HepG2 (cell line): ENCODE results near the gene C21orf58. TPM values are rescaled to one million over a fixed set of nuclear protein-coding genes. Genes with fewer than 3 reads are reported as not detected.
A peak's percentile ranks its signal among the peaks of the same experiment; 100 is the strongest.

ENCODE experiments used
- CBX1 ChIP-seq: IDR thresholded peaks from one replicate; pipeline ENCODE4 v1.6.1; 2016; ENCODE audit warnings: antibody characterized with exemption, low read depth
- ETV5 ChIP-seq: IDR thresholded peaks from 2 replicates; pipeline ENCODE4 v1.6.1; 2018; ENCODE audit warnings: missing biosample characterization, missing genetic modification reagents, inconsistent platforms, borderline replicate concordance
- FOXP1 ChIP-seq, 2 experiments: fragments of 450-650 bp in 1 of 2; IDR thresholded peaks; 2 replicates each; pipeline ENCODE4 v1.6.1; 2017 to 2018; ENCODE audit warnings: antibody characterized with exemption in 1 of 2
- HOXA9 ChIP-seq: sonication (generic); formaldehyde crosslinking; IDR thresholded peaks from 2 replicates; pipeline ENCODE4 v1.8.1; 2022; ENCODE audit warnings: missing genetic modification reagents, mild to moderate bottlenecking, moderate library complexity, borderline replicate concordance
- JDP2 ChIP-seq: sonication (generic); formaldehyde crosslinking; IDR thresholded peaks from 2 replicates; pipeline ENCODE4 v1.8.1; 2022; ENCODE audit warnings: missing genetic modification reagents, borderline replicate concordance
- KDM6A ChIP-seq: IDR thresholded peaks from 2 replicates; pipeline ENCODE4 v1.6.1; 2016; ENCODE audit warnings: low read depth
- MLXIP ChIP-seq: sonication (generic); formaldehyde crosslinking; IDR thresholded peaks from 2 replicates; pipeline ENCODE4 v1.9.0; 2021; ENCODE audit warnings: missing genetic modification reagents, borderline replicate concordance
- MZF1 ChIP-seq: sonication (generic); formaldehyde crosslinking; IDR thresholded peaks from 2 replicates; pipeline ENCODE4 v1.8.1; 2023; ENCODE audit warnings: mild to moderate bottlenecking, missing genetic modification reagents, borderline replicate concordance
- SMARCC2 ChIP-seq: fragments of 450-650 bp; IDR thresholded peaks from 2 replicates; pipeline ENCODE4 v1.6.1; 2017; ENCODE audit warnings: antibody characterized with exemption, mild to moderate bottlenecking
- SP4 ChIP-seq: sonication (generic); formaldehyde crosslinking; IDR thresholded peaks from 2 replicates; pipeline ENCODE4 v1.8.1; 2023; ENCODE audit warnings: mild to moderate bottlenecking, missing genetic modification reagents
- ZFP82 ChIP-seq: sonication (generic); formaldehyde crosslinking; IDR thresholded peaks from 2 replicates; pipeline ENCODE4 v1.5.1; 2020; ENCODE audit warnings: mild to moderate bottlenecking, missing genetic modification reagents, borderline replicate concordance
- ZMYM3 ChIP-seq: sonication (generic); formaldehyde crosslinking; IDR thresholded peaks from 2 replicates; pipeline ENCODE4 v1.5.1; 2020; ENCODE audit warnings: mild to moderate bottlenecking, missing genetic modification reagents
- ZNF138 ChIP-seq: sonication (generic); formaldehyde crosslinking; IDR thresholded peaks from 2 replicates; pipeline ENCODE4 v1.5.0; 2020; ENCODE audit warnings: mild to moderate bottlenecking, low read depth, missing genetic modification reagents
- ZNF230 ChIP-seq: sonication (generic); formaldehyde crosslinking; IDR thresholded peaks from 2 replicates; pipeline ENCODE4 v1.4.0; 2020; ENCODE audit warnings: mild to moderate bottlenecking, missing genetic modification reagents
- ZNF326 ChIP-seq: sonication (generic); formaldehyde crosslinking; IDR thresholded peaks from 2 replicates; pipeline ENCODE4 v1.4.0; 2020; ENCODE audit warnings: missing genetic modification reagents, borderline replicate concordance
- ZNF44 ChIP-seq: sonication (generic); formaldehyde crosslinking; IDR thresholded peaks from 2 replicates; pipeline ENCODE4 v1.5.1; 2020; ENCODE audit warnings: mild to moderate bottlenecking, missing genetic modification reagents
- ZNF556 ChIP-seq: sonication (generic); formaldehyde crosslinking; IDR thresholded peaks from 2 replicates; pipeline ENCODE4 v1.4.0; 2020; ENCODE audit warnings: mild to moderate bottlenecking, missing genetic modification reagents, borderline replicate concordance
- ZNF775 ChIP-seq: sonication (generic); formaldehyde crosslinking; IDR thresholded peaks from 2 replicates; pipeline ENCODE4 v1.4.0; 2020; ENCODE audit warnings: missing genetic modification reagents, mild to moderate bottlenecking, moderate library complexity, borderline replicate concordance
- ZSCAN12 ChIP-seq: sonication (generic); formaldehyde crosslinking; IDR thresholded peaks from 2 replicates; pipeline ENCODE4 v1.9.0; 2021; ENCODE audit warnings: mild to moderate bottlenecking, missing genetic modification reagents
- ZSCAN20 ChIP-seq: sonication (generic); formaldehyde crosslinking; IDR thresholded peaks from 2 replicates; pipeline ENCODE4 v1.4.0; 2020; ENCODE audit warnings: missing genetic modification reagents, mild to moderate bottlenecking, borderline replicate concordance
- polyA plus RNA-seq, 8 experiments: library from polyadenylated mRNA; depleted of rRNA in 3 of 8; stranded (reverse) in 7 of 8; unstranded in 1 of 8; fragments of >200 nt; fragmentation: Illumina TruSeq in 4 of 8; extraction: Trizol in 4 of 8; gene quantifications; 2 replicates each; pipeline versions ENCODE4 v1.2.1 to v1.2.3, GENCODE V29; 2011 to 2016; ENCODE audit warnings: low read depth in 4 of 8, missing spikeins in 1 of 8, mixed read lengths in 1 of 8; ENCODE audit not compliant: insufficient read depth in 1 of 8
- total RNA-seq, 5 experiments: library from RNA; depleted of rRNA; stranded (reverse); fragments of >200 nt; fragmentation: Illumina TruSeq; extraction: Trizol; gene quantifications; 2 replicates each; pipeline ENCODE4 v1.2.3, GENCODE V29; 2016; ENCODE audit warnings: low read depth in 1 of 5
- TF ChIP-seq, protein P1 (sequence below): sonication (generic); formaldehyde crosslinking; conservative IDR thresholded peaks from 2 replicates; pipeline ENCODE4 v1.8.0; 2022; ENCODE audit warnings: missing genetic modification reagents
- TF ChIP-seq, protein P2 (sequence below): IDR thresholded peaks from 2 replicates; pipeline ENCODE4 v1.6.1; 2016; ENCODE audit warnings: missing biosample characterization, missing genetic modification reagents, low read depth
- TF ChIP-seq, protein P3 (sequence below): sonication (generic); formaldehyde crosslinking; IDR thresholded peaks from 2 replicates; pipeline ENCODE4 v1.4.0; 2020; ENCODE audit warnings: low read depth, mild to moderate bottlenecking, missing genetic modification reagents

Gene C21orf58
- total and polyA plus RNA-seq, 2 of the 13 experiments (the other 11 are each of a cell fraction or from before 2014, with no cell fraction given) = 3.5 to 6.8 TPM

GRCh38 chr21:46285761-46286647 lies 37.7 kb downstream of the C21orf58 start, which contains the start of gene YBEY (continued):
- TF ChIP-seq, protein P1, sequence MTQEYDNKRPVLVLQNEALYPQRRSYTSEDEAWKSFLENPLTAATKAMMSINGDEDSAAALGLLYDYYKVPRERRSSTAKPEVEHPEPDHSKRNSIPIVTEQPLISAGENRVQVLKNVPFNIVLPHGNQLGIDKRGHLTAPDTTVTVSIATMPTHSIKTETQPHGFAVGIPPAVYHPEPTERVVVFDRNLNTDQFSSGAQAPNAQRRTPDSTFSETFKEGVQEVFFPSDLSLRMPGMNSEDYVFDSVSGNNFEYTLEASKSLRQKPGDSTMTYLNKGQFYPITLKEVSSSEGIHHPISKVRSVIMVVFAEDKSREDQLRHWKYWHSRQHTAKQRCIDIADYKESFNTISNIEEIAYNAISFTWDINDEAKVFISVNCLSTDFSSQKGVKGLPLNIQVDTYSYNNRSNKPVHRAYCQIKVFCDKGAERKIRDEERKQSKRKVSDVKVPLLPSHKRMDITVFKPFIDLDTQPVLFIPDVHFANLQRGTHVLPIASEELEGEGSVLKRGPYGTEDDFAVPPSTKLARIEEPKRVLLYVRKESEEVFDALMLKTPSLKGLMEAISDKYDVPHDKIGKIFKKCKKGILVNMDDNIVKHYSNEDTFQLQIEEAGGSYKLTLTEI = no peak
- peak; percentile 87 for TF ChIP-seq ZNF556 (CRISPR knock-in tag)
- no peak for TF ChIP-seq ZNF230
- peak; percentile 84; the same call in 1 of the 2 replicates for TF ChIP-seq ZFP82 (CRISPR knock-in tag)
- 0 out of 2 replicates have a peak, but pooled peaks have one; percentile 17 for TF ChIP-seq MLXIP (CRISPR knock-in tag)
- no peak for TF ChIP-seq ZNF326 (CRISPR knock-in tag)
- peak; percentile 78 for TF ChIP-seq SP4 (CRISPR knock-in tag)
- no peak for TF ChIP-seq ZMYM3
- peak; percentile 89 for TF ChIP-seq ETV5 (CRISPR knock-in tag)
- TF ChIP-seq JDP2 = no peak; the same call in 1 of the 2 replicates
- TF ChIP-seq FOXP1 (IDR thresholded peaks at IDR 0.05) = no peak
- TF ChIP-seq FOXP1 (CRISPR knock-in tag; IDR thresholded peaks at IDR 0.05) = no peak
- no peak for TF ChIP-seq MZF1 (CRISPR knock-in tag)
- TF ChIP-seq ZNF138 (CRISPR knock-in tag) = no peak
- peak; percentile 89; the same call in 1 of the 2 replicates for TF ChIP-seq HOXA9 (CRISPR knock-in tag)
- TF ChIP-seq ZSCAN12 (CRISPR knock-in tag) = no peak
- TF ChIP-seq CBX1 = peak; percentile 72
- no peak; the same call in 1 of the 2 replicates for TF ChIP-seq ZNF44 (CRISPR knock-in tag)
- TF ChIP-seq, protein P2, sequence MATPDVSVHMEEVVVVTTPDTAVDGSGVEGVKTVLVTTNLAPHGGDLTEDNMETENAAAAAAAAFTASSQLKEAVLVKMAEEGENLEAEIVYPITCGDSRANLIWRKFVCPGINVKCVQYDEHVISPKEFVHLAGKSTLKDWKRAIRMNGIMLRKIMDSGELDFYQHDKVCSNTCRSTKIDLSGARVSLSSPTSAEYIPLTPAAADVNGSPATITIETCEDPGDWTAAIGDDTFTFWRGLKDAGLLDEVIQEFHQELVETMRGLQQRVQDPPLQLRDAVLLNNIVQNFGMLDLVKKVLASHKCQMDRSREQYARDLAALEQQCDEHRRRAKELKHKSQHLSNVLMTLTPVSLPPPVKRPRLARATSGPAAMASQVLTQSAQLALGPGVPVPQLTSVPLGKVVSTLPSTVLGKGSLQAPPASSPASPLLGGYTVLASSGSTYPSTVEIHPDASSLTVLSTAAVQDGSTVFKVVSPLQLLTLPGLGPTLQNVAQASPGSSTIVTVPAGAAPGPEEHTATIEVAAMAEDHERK (CRISPR knock-in tag) = no peak
- TF ChIP-seq SMARCC2 = no peak
- TF ChIP-seq, protein P3, sequence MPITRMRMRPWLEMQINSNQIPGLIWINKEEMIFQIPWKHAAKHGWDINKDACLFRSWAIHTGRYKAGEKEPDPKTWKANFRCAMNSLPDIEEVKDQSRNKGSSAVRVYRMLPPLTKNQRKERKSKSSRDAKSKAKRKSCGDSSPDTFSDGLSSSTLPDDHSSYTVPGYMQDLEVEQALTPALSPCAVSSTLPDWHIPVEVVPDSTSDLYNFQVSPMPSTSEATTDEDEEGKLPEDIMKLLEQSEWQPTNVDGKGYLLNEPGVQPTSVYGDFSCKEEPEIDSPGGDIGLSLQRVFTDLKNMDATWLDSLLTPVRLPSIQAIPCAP (CRISPR knock-in tag) = no peak
- TF ChIP-seq ZNF775 = no peak
- no peak for TF ChIP-seq KDM6A
- peak; percentile 95 for TF ChIP-seq ZSCAN20 (CRISPR knock-in tag)
